ENCODE measurements around the gene NUP43.

GRCh38 chr6:149771925-149772324, 25.6 kb upstream of the NUP43 start:
- no peak for TF ChIP-seq CTCF (IDR thresholded peaks at IDR 0.05; ENCODE audit: low read depth, low read length, poor library complexity, severe bottlenecking)
- TF ChIP-seq EZH2phosphoT487 (IDR thresholded peaks at IDR 0.05; ENCODE audit: borderline replicate concordance, low read length): no peak

Data from DOHH2 (cell line).